Measurements from ENCODE around the gene MESP2. TPM values are rescaled to one million over a fixed set of nuclear protein-coding genes. Genes with fewer than 3 reads are reported as not detected.

MESP2 gene
- total RNA-seq, 1 donor from 2014 or later, result not detected

- TF ChIP-seq, protein P1, sequence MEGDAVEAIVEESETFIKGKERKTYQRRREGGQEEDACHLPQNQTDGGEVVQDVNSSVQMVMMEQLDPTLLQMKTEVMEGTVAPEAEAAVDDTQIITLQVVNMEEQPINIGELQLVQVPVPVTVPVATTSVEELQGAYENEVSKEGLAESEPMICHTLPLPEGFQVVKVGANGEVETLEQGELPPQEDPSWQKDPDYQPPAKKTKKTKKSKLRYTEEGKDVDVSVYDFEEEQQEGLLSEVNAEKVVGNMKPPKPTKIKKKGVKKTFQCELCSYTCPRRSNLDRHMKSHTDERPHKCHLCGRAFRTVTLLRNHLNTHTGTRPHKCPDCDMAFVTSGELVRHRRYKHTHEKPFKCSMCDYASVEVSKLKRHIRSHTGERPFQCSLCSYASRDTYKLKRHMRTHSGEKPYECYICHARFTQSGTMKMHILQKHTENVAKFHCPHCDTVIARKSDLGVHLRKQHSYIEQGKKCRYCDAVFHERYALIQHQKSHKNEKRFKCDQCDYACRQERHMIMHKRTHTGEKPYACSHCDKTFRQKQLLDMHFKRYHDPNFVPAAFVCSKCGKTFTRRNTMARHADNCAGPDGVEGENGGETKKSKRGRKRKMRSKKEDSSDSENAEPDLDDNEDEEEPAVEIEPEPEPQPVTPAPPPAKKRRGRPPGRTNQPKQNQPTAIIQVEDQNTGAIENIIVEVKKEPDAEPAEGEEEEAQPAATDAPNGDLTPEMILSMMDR (IDR thresholded peaks at IDR 0.05), result no peak
- Histone ChIP-seq H3K9me3 (no peaks in the 10 kb centered on the region), H3K27ac (no peak overlapping the region), H3K27me3 (no peaks in the 10 kb centered on the region), H3K4me3 (no peak overlapping the region), H3K4me1 (no peaks in the 10 kb centered on the region), H3K36me3 (no peaks in the 10 kb centered on the region)
- ATAC-seq (no peak), DNase-seq (no peak)
- intact Hi-C loops (cut with DNase I), result no loop called here
Observed at GRCh38 chr15:89758283-89758682, 17.8 kb upstream of the MESP2 start.

GRCh38 chr15:89758981-89759380 is 17.2 kb upstream of the MESP2 start:
- no peaks in the 10 kb centered on the region for H3K9me3 ChIP-seq
- no peaks in the 10 kb centered on the region for H3K27me3 ChIP-seq
- H3K36me3 ChIP-seq, result no peaks in the 10 kb centered on the region
- ATAC-seq, result no peak
- TF ChIP-seq, protein P1 (IDR thresholded peaks at IDR 0.05), result no peak
- no peaks in the 10 kb centered on the region for H3K4me1 ChIP-seq
- H3K27ac ChIP-seq, result no peak overlapping the region
- DNase-seq, result no peak
- intact Hi-C loops (cut with DNase I), result no loop called here
- H3K4me3 ChIP-seq, result no peak overlapping the region

DNA sequence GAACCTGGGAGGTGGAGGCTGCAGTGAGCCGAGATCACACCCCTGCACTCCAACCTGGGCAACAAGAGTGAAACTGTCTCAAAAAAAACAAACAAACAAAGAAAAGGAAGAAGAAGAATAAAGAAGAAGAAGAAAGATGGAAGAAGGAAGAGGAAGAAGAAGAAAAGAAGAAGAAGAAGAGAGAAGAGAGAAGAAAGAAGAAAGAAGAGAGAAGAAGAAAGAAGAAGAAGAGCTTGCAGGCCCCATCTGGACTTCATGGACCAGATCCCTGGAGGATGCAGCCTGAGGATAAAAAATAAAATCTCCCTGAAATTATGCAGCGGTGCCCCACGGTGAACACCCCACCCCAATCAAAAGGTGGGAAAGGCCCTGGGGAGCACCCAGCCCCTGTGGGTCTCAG is 16.3 kb upstream of the MESP2 start:
- no peak overlapping the region for H3K4me3 ChIP-seq
- H3K4me1 ChIP-seq, result no peaks in the 10 kb centered on the region
- no peaks in the 10 kb centered on the region for H3K9me3 ChIP-seq
- no peaks in the 10 kb centered on the region for H3K36me3 ChIP-seq
- TF ChIP-seq, protein P1 (IDR thresholded peaks at IDR 0.05), result no peak
- H3K27ac ChIP-seq, result no peak overlapping the region
- H3K27me3 ChIP-seq, result no peaks in the 10 kb centered on the region
- no peak for DNase-seq
- no peak for ATAC-seq
- intact Hi-C loops (cut with DNase I), result loop anchor here (5.0 kb wide), 1 partner anchor 112 kb away; no protein-coding TSS in a partner anchor

DNA sequence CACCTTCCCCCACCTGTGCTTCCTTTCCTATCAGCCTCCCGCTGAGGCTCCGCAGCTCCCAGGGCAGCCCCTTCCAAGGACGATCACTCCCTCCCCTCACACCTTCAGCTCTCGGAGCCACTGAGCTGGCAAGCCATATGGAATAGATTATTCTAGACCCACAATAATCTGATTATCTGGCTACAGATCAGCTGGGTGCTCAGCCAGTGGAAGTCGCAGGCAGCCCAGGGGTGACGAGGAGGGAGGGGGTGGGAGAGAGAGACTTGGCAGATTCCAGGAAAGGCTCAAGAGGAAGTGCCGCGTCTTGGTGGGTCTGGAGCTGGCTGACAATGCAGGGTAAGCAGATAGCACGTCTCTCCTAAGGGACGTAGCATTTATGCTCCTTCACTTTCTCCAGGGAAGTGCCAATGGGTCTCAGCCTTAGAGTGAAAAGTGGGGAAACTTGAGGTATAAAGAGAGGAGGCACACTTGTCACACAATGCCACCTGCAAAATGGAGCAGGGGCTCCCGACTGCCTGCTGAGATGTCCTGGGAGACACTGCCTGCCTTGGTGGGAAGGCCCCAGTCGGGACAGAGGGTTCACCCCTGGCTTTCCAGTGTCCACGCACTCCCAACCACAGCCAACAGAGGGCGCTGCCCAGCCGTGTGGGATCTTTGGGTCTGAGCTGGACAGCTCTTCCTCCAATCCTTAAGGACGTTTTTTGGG is 15.7 kb upstream of the MESP2 start:
- intact Hi-C loops (cut with DNase I), result loop anchor here (5.0 kb wide), 1 partner anchor 112 kb away; no protein-coding TSS in a partner anchor
- ATAC-seq (peak; percentile 95), DNase-seq (peak; percentile 91)
- TF ChIP-seq, protein P1 (IDR thresholded peaks at IDR 0.05), result peak; percentile 97
- H3K27me3 ChIP-seq, result no peaks in the 10 kb centered on the region
- H3K4me3 ChIP-seq, result no peak overlapping the region
- H3K9me3 ChIP-seq, result no peaks in the 10 kb centered on the region
- no peaks in the 10 kb centered on the region for H3K36me3 ChIP-seq
- no peak overlapping the region for H3K27ac ChIP-seq
- H3K4me1 ChIP-seq, result no peaks in the 10 kb centered on the region

GRCh38 chr15:89761009-89761831 is 14.9 kb upstream of the MESP2 start:
- H3K36me3 ChIP-seq, result no peaks in the 10 kb centered on the region
- TF ChIP-seq, protein P1 (IDR thresholded peaks at IDR 0.05), result no peak
- no peak overlapping the region for H3K4me3 ChIP-seq
- DNase-seq (no peak), ATAC-seq (peak; percentile 60)
- H3K4me1 ChIP-seq, result no peaks in the 10 kb centered on the region
- no peaks in the 10 kb centered on the region for H3K9me3 ChIP-seq
- no peaks in the 10 kb centered on the region for H3K27me3 ChIP-seq
- intact Hi-C loops (cut with DNase I), result loop anchor here (5.0 kb wide), 1 partner anchor 111 kb away; no protein-coding TSS in a partner anchor
- H3K27ac ChIP-seq, result no peak overlapping the region
